Stimulated activated CD8-positive, alpha-beta memory T cell treated with anti-CD3 and anti-CD28 coated beads, Interleukin-12 subunit alpha, Interleukin-12 subunit beta, amount 100 ng/mL, for 1 hour (primary cell): ENCODE data around the gene NRXN3.
"Not testable (repeated sequence)": the region's sequence is repeated elsewhere in the genome, so short reads cannot be mapped to it uniquely, and the experiment has no call there.

Experiments
- DNase-seq: peaks from one replicate; pipeline ENCODE4 v3.0.0-alpha.2; 2020; ENCODE audit warnings: low read depth

Gene NRXN3

GRCh38 chr14:78403278-78403815 is 233.2 kb downstream of the NRXN3 start:
- no peak for DNase-seq

GRCh38 chr14:78405079-78405856 is 235.1 kb downstream of the NRXN3 start:
- no peak for DNase-seq

GRCh38 chr14:78412475-78412874 is 242.3 kb downstream of the NRXN3 start:
- no peak for DNase-seq

- DNase-seq: no peak
These were observed 244.0 kb downstream of the NRXN3 start for GRCh38 chr14:78414172-78414571.

- DNase-seq: no peak
These were observed 247.4 kb downstream of the NRXN3 start for GRCh38 chr14:78417532-78417931.

- DNase-seq: no peak
These were observed 254.1 kb downstream of the NRXN3 start for GRCh38 chr14:78424311-78424710.

- DNase-seq: no peak
These were observed 255.2 kb downstream of the NRXN3 start for GRCh38 chr14:78425330-78425729.

GRCh38 chr14:78425782-78426181 is 255.6 kb downstream of the NRXN3 start:
- no peak for DNase-seq

- DNase-seq: no peak
These were observed 261.9 kb downstream of the NRXN3 start for GRCh38 chr14:78432046-78432445.

GRCh38 chr14:78437448-78437847 is 267.3 kb downstream of the NRXN3 start:
- DNase-seq: not testable (repeated sequence)

- no peak for DNase-seq
These were observed 270.3 kb downstream of the NRXN3 start for GRCh38 chr14:78440356-78440894.

GRCh38 chr14:78443834-78444233 is 273.7 kb downstream of the NRXN3 start:
- DNase-seq: no peak

GRCh38 chr14:78445275-78445674 is 275.1 kb downstream of the NRXN3 start:
- no peak for DNase-seq

GRCh38 chr14:78446807-78447206 is 276.6 kb downstream of the NRXN3 start:
- no peak for DNase-seq

- no peak for DNase-seq
These were observed 278.3 kb downstream of the NRXN3 start for GRCh38 chr14:78448164-78449094.

GRCh38 chr14:78450669-78451318 is 280.6 kb downstream of the NRXN3 start:
- no peak for DNase-seq

- no peak for DNase-seq
These were observed 281.1 kb downstream of the NRXN3 start for GRCh38 chr14:78451319-78451695.

GRCh38 chr14:78455896-78456435 is 285.8 kb downstream of the NRXN3 start:
- DNase-seq: no peak

GRCh38 chr14:78469947-78470346 is 299.8 kb downstream of the NRXN3 start:
- DNase-seq: no peak

GRCh38 chr14:78479127-78479780 is 309.1 kb downstream of the NRXN3 start:
- no peak for DNase-seq

- DNase-seq: no peak
These were observed 313.9 kb downstream of the NRXN3 start for GRCh38 chr14:78484028-78484427.
